NCI-H524 (cell line): ENCODE results near the gene EXOC4.

Experiments used
- DNase-seq, 2 experiments: peaks; one replicate each; lab custom pipeline; 2025; lab: John Stamatoyannopoulos, UW

EXOC4 gene

GRCh38 chr7:133428326-133428725, 175.4 kb downstream of the EXOC4 start:
- DNase-seq: no peak

GRCh38 chr7:133428876-133429275, 176.0 kb downstream of the EXOC4 start:
- DNase-seq: no peak

GRCh38 chr7:133429371-133429770, 176.5 kb downstream of the EXOC4 start:
- DNase-seq: no peak

- no peak for DNase-seq
These were observed 178.4 kb downstream of the EXOC4 start for GRCh38 chr7:133431134-133431724.

- no peak for DNase-seq
These were observed 180.4 kb downstream of the EXOC4 start for GRCh38 chr7:133433165-133433812.

- no peak for DNase-seq
These were observed 181.5 kb downstream of the EXOC4 start for GRCh38 chr7:133434246-133434865.

- no peak for DNase-seq
These were observed 183.1 kb downstream of the EXOC4 start for GRCh38 chr7:133436014-133436428.

GRCh38 chr7:133437544-133437943, 184.7 kb downstream of the EXOC4 start:
- DNase-seq: peak in 1 of 2 experiments; percentile 12

GRCh38 chr7:133442818-133443217, 189.9 kb downstream of the EXOC4 start:
- no peak for DNase-seq

- no peak for DNase-seq
These were observed 192.7 kb downstream of the EXOC4 start for GRCh38 chr7:133445617-133446016.

GRCh38 chr7:133448012-133448411, 195.1 kb downstream of the EXOC4 start:
- DNase-seq: no peak

- no peak for DNase-seq
These were observed 199.7 kb downstream of the EXOC4 start for GRCh38 chr7:133452577-133452976.

- no peak for DNase-seq
These were observed 205.8 kb downstream of the EXOC4 start for GRCh38 chr7:133458688-133459087.

GRCh38 chr7:133461421-133461820, 208.5 kb downstream of the EXOC4 start:
- DNase-seq: no peak

- no peak for DNase-seq
These were observed 222.8 kb downstream of the EXOC4 start for GRCh38 chr7:133475655-133476054.

GRCh38 chr7:133477791-133478190, 224.9 kb downstream of the EXOC4 start:
- DNase-seq: peak; percentile 2 to 50

- DNase-seq: peak; percentile 95 to 96
These were observed 225.8 kb downstream of the EXOC4 start for GRCh38 chr7:133478591-133479135.

GRCh38 chr7:133479456-133480065, 226.7 kb downstream of the EXOC4 start:
- peak in 1 of 2 experiments; percentile 7 for DNase-seq

GRCh38 chr7:133480868-133481267, 228.0 kb downstream of the EXOC4 start:
- DNase-seq: no peak

GRCh38 chr7:133481676-133482075, 228.8 kb downstream of the EXOC4 start:
- DNase-seq: no peak

GRCh38 chr7:133482599-133482998, 229.7 kb downstream of the EXOC4 start:
- DNase-seq: no peak

- DNase-seq: peak; percentile 65 to 85
These were observed 231.2 kb downstream of the EXOC4 start for GRCh38 chr7:133484086-133484485.

- no peak for DNase-seq
These were observed 237.0 kb downstream of the EXOC4 start for GRCh38 chr7:133489906-133490305.
